DOHH2 (cell line): Measurements from ENCODE around the gene LPGAT1.

Experiments used
- H3F3A ChIP-seq: fragments of 200-600 bp; sonication (generic), shearing (Covaris generic); 2 replicates; pipeline ENCODE4 v1.6.0; 2016; ENCODE audit warnings: antibody characterized with exemption, mild to moderate bottlenecking; ENCODE audit not compliant: control insufficient read depth, insufficient read depth
- H3K27ac ChIP-seq: fragments of 200-600 bp; sonication (generic); 2 replicates; pipeline ENCODE4 v1.5.1; 2014; ENCODE audit warnings: low read depth, mild to moderate bottlenecking, low read length, moderate library complexity
- H3K27me3 ChIP-seq: fragments of 200-600 bp; sonication (generic); 2 replicates; pipeline ENCODE4 v1.6.1; 2014; ENCODE audit warnings: mild to moderate bottlenecking, low read length, mixed read lengths; ENCODE audit not compliant: control insufficient read depth
- H3K36me3 ChIP-seq: fragments of 200-600 bp; sonication (generic); 2 replicates; pipeline ENCODE4 v1.6.1; 2014; ENCODE audit warnings: mild to moderate bottlenecking, low read length, moderate library complexity, mixed read lengths; ENCODE audit not compliant: control insufficient read depth
- H3K4me1 ChIP-seq: fragments of 200-600 bp; sonication (generic); 2 replicates; pipeline ENCODE4 v1.6.1; 2014; ENCODE audit warnings: mild to moderate bottlenecking, low read length, mixed read lengths; ENCODE audit not compliant: control insufficient read depth
- H3K4me2 ChIP-seq: fragments of 200-600 bp; sonication (generic); 2 replicates; pipeline ENCODE4 v1.6.0; 2014; ENCODE audit warnings: mild to moderate bottlenecking, low read length, moderate library complexity
- H3K4me3 ChIP-seq: fragments of 200-600 bp; sonication (generic); 2 replicates; pipeline ENCODE4 v1.5.1; 2014; ENCODE audit warnings: mild to moderate bottlenecking, low read length, mixed read lengths
- H3K79me2 ChIP-seq: fragments of 200-600 bp; sonication (generic); 2 replicates; pipeline ENCODE4 v1.6.1; 2014; ENCODE audit warnings: mild to moderate bottlenecking, low read length, mixed read lengths; ENCODE audit not compliant: control insufficient read depth
- H3K9me2 ChIP-seq: fragments of 200-600 bp; sonication (generic); replicated peaks from 2 replicates; pipeline ENCODE4 v1.6.1; 2014; ENCODE audit warnings: mild to moderate bottlenecking, low read length, mixed read lengths; ENCODE audit not compliant: control insufficient read depth
- H3K9me3 ChIP-seq: fragments of 200-600 bp; sonication (generic); 2 replicates; pipeline ENCODE4 v1.6.1; 2014; ENCODE audit warnings: antibody characterized with exemption, low read length, mixed read lengths; ENCODE audit not compliant: control insufficient read depth, insufficient read depth
- H4K20me1 ChIP-seq: fragments of 200-600 bp; sonication (generic); 2 replicates; pipeline ENCODE4 v1.6.0; 2014; ENCODE audit warnings: low read depth, mild to moderate bottlenecking, antibody characterized with exemption, low read length, moderate library complexity; ENCODE audit not compliant: control insufficient read depth, insufficient read depth
- CTCF ChIP-seq: fragments of 200-600 bp; sonication (generic); IDR thresholded peaks from one replicate; pipeline ENCODE4 v1.5.1; 2014; ENCODE audit warnings: antibody characterized with exemption, mild to moderate bottlenecking, low read depth, low read length; ENCODE audit not compliant: poor library complexity, severe bottlenecking
- EZH2phosphoT487 ChIP-seq: fragments of 200-600 bp; sonication (generic); IDR thresholded peaks from 2 replicates; pipeline ENCODE4 v1.6.1; 2017; ENCODE audit warnings: borderline replicate concordance, mild to moderate bottlenecking, antibody characterized with exemption, low read length, moderate library complexity, mixed read lengths

The LPGAT1 gene

GRCh38 chr1:211789641-211790464, 40.7 kb downstream of the LPGAT1 start:
- no peaks in the 10 kb centered on the region for H3K9me2 ChIP-seq
- no peak overlapping the region for H3K4me3 ChIP-seq
- no peaks in the 10 kb centered on the region for H4K20me1 ChIP-seq
- H3K79me2 ChIP-seq, result no peaks in the 10 kb centered on the region
- TF ChIP-seq EZH2phosphoT487, result no peak
- no peaks in the 10 kb centered on the region for H3F3A ChIP-seq
- H3K36me3 ChIP-seq, result no peaks in the 10 kb centered on the region
- no peak overlapping the region for H3K4me2 ChIP-seq
- no peaks in the 10 kb centered on the region for H3K4me1 ChIP-seq
- H3K27ac ChIP-seq, result no peak overlapping the region
- no peaks in the 10 kb centered on the region for H3K9me3 ChIP-seq
- no peaks in the 10 kb centered on the region for H3K27me3 ChIP-seq

GRCh38 chr1:211788626-211789025, 41.9 kb downstream of the LPGAT1 start:
- Histone ChIP-seq H3K27me3 (no peaks in the 10 kb centered on the region), H3K79me2 (no peaks in the 10 kb centered on the region), H3K4me1 (no peaks in the 10 kb centered on the region), H3K4me2 (no peak overlapping the region), H3F3A (no peaks in the 10 kb centered on the region), H3K9me3 (no peaks in the 10 kb centered on the region), H3K9me2 (no peaks in the 10 kb centered on the region), H3K36me3 (no peaks in the 10 kb centered on the region), H3K27ac (no peak overlapping the region), H4K20me1 (no peaks in the 10 kb centered on the region), H3K4me3 (no peak overlapping the region)
- TF ChIP-seq CTCF (no peak), EZH2phosphoT487 (no peak)

GRCh38 chr1:211783897-211784296, 46.7 kb downstream of the LPGAT1 start:
- Histone ChIP-seq H3K9me2 (no peaks in the 10 kb centered on the region), H4K20me1 (no peaks in the 10 kb centered on the region), H3K27ac (no peak overlapping the region), H3K9me3 (no peaks in the 10 kb centered on the region), H3K4me3 (no peak overlapping the region), H3F3A (no peaks in the 10 kb centered on the region), H3K79me2 (no peaks in the 10 kb centered on the region), H3K36me3 (no peaks in the 10 kb centered on the region), H3K4me2 (no peak overlapping the region), H3K27me3 (no peaks in the 10 kb centered on the region), H3K4me1 (no peaks in the 10 kb centered on the region)
- TF ChIP-seq CTCF, result no peak
- TF ChIP-seq EZH2phosphoT487, result no peak

- no peaks in the 10 kb centered on the region for H3K9me3 ChIP-seq
- H3K4me3 ChIP-seq, result no peak overlapping the region
- no peaks in the 10 kb centered on the region for H3K79me2 ChIP-seq
- H3K36me3 ChIP-seq, result no peaks in the 10 kb centered on the region
- H3K9me2 ChIP-seq, result no peaks in the 10 kb centered on the region
- TF ChIP-seq CTCF (no peak), EZH2phosphoT487 (no peak)
- no peak overlapping the region for H3K27ac ChIP-seq
- no peaks in the 10 kb centered on the region for H3K4me1 ChIP-seq
- H3F3A ChIP-seq, result no peaks in the 10 kb centered on the region
- H3K27me3 ChIP-seq, result no peaks in the 10 kb centered on the region
- H4K20me1 ChIP-seq, result no peaks in the 10 kb centered on the region
- H3K4me2 ChIP-seq, result no peak overlapping the region
These were observed 47.3 kb downstream of the LPGAT1 start for GRCh38 chr1:211783266-211783665.
